T47D (cell line): ENCODE results near the gene MAP4K2.

ENCODE experiments used
- DNase-seq, 2 experiments: peaks; one replicate each; pipeline versions ENCODE4 v3.0.0 to v3.0.0-alpha.2; 2011 to 2012; ENCODE audit warnings: low read depth in 1 of 2, low spot score in 1 of 2
- JUND ChIP-seq: IDR thresholded peaks from 2 replicates; pipeline ENCODE4 v1.6.1; 2012; ENCODE audit warnings: low read depth
- in situ Hi-C: cut with HindIII; loops from 2 replicates; pipeline ENCODE4 v1.10.0; 2016; ENCODE audit warnings: low sequenced_read_pairs, low pct_unique_long_range_greater_than_20kb

Gene MAP4K2

DNA sequence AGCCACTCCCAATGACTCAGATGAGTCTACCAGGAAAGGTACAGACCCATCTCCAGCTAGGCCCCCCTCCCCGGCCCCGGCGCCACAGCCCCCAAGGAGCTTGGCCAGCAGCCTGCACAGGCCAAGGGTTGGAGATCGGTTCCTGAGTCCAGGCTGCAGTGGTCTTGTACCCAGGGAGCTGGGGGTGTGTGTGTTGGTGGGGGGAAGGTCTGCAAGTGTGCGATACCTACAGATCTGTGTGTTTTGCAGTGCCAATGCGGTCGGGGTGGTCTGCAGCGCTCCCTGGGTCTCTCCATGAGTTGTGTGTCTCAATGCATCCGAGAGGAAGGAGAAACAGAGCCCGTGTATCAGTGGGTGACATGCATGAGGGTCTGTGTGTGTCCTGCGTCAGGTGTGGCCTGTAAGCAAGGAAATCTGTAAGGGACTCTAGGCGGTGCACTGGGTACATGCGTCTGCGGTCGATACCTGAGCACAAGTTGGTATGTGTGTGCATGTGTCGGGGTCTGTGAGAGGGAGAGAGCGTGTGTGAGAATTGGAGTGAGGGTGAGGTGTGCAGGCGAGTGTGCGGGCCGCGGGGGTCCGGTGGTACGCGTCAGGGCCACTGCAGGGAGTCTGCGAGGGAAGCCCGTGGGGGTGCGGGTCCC lies 40.8 kb upstream of the MAP4K2 start:
- DNase-seq, result no peak
- in situ Hi-C loops, result no loop called here
- no peak for TF ChIP-seq JUND

DNA sequence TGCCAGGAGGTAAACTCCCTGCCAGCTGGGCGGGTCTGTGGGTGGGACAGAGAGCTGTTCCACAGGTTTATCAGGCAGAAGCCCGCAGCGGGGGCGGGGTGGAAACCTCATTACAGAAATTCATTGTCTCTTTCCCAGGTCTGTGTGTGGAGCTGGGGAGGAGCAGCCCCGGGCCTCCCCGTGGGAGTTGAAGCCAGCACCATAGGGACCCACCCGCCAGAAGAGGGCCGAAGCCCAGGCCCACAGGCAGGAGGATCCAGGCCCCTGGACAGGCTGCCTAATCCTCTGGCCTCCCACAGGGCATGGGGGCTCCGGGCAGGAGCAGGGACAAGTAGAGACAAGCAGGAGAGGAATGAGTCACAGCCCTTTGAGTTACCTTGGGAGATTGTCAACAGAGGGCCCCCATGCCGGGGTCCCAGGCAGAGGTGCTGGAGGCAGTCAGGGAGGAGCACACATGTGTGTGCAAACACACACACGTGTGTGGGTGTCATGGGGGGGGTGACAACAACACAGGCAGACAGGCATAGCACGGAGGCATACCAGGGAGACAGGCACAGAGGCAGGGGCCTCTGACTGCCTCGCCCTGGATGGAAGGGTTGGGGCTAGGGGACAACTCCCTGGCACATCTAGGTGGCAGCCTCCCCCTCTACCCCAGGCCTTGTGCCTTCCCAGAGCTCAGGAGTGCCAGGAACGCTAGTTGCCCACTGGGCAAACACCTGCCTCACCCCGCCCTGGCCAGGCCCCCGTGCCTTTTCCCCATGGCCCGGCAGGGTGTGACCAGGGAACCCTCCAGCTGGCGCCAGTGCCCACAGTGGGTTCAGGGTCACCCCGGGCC lies 40.1 kb upstream of the MAP4K2 start:
- no peak for TF ChIP-seq JUND
- peak; percentile 60 to 85 for DNase-seq
- in situ Hi-C loops, result no loop called here

DNA sequence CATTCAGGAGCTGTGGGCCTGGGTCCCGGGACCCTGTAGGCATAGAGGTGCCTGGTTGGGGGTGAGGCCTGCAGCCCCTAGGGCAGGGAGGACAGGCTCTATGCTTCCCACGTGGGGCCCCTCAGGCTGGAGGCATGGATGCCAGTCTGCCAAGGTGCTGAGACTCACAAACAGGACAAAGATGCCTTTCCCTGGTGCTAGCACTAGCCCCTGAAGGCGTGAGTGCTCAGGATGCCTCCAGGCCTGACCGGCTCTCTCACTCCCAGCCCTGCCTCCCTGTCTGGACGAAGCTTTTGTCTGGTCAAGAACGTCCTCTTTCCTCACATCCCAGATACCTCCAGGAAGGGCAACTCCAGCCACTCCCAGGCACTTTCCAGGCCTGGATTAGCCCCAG lies 39.3 kb upstream of the MAP4K2 start:
- in situ Hi-C loops, result no loop called here
- TF ChIP-seq JUND, result no peak
- DNase-seq, result peak; percentile 62 to 84

DNA sequence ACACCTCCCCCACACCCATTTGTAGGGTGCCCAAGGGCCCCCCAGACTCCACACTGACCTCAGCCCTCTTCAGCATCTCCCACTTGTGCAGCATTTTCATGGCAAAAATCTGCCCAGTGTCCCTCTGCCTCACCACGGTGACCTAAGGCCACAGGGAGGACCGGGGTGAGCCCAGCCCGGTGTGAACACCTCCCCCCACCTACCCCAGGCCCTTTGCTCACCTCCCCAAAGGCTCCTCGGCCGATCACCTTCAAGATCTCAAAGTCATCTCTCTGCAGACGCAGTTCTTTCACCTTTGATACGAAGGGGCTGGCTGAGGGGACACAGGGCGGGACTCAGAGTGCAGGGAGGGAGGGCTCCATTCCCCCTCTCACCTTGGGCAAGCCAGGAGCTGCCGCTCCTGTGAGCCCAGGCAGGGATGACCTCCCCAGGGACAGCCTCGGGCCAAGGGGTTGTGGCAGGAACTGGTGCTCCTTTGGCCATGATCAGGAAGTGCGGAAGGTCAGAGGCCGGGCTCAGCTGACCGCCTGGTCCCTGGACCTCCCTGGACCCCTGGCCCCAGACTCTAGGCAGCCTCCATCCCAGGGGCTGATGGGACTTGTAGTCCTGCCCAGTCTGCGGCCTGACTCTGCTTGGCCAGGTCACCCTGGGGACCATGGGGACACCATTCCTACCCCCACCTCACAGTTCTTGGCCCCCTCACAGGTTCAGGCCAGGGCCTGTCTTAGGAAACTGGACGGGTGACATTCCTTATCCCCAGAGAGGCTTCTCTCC lies 38.8 kb upstream of the MAP4K2 start:
- no peak for TF ChIP-seq JUND
- DNase-seq, result peak; percentile 49 to 83
- in situ Hi-C loops, result no loop called here

GRCh38 chr11:64839887-64840782 lies 37.1 kb upstream of the MAP4K2 start:
- no peak for TF ChIP-seq JUND
- DNase-seq, result no peak
- in situ Hi-C loops, result no loop called here

DNA sequence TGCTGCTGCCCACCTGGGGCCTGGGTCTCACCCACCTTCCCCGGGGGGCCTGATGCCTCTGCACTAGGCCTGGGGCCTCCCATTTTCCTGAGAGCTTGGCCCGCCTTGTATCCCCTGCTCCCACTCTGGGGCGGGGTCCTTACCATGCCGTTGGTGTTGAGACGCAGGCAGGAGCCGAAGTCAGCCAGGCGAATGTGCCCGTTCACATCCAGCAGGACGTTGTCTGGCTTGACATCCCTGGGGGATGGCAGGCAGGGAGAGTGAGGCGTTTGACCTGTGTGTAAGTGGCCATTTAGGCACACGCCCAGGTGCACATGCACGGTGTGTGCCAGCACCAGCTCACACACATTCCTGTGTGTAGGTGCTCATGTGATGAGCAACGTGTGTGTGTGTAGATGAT lies 36.3 kb upstream of the MAP4K2 start:
- TF ChIP-seq JUND, result no peak
- in situ Hi-C loops, result no loop called here

GRCh38 chr11:64838600-64839334 lies 35.8 kb upstream of the MAP4K2 start:
- TF ChIP-seq JUND, result no peak
- in situ Hi-C loops, result no loop called here
- no peak for DNase-seq

More for the DNA sequence above, 36.3 kb upstream of the MAP4K2 start:
- DNase-seq, result no peak

GRCh38 chr11:64837887-64838351 lies 34.9 kb upstream of the MAP4K2 start:
- no peak for TF ChIP-seq JUND
- in situ Hi-C loops, result no loop called here
- DNase-seq, result no peak

- DNase-seq, result no peak
- in situ Hi-C loops, result no loop called here
- TF ChIP-seq JUND, result no peak
Observed at GRCh38 chr11:64836448-64837072, 33.5 kb upstream of the MAP4K2 start.

- TF ChIP-seq JUND, result no peak
- no peak for DNase-seq
- in situ Hi-C loops, result no loop called here
Observed at GRCh38 chr11:64835616-64836447, 32.8 kb upstream of the MAP4K2 start.
